ENCODE results near the gene PREX1.

DNA sequence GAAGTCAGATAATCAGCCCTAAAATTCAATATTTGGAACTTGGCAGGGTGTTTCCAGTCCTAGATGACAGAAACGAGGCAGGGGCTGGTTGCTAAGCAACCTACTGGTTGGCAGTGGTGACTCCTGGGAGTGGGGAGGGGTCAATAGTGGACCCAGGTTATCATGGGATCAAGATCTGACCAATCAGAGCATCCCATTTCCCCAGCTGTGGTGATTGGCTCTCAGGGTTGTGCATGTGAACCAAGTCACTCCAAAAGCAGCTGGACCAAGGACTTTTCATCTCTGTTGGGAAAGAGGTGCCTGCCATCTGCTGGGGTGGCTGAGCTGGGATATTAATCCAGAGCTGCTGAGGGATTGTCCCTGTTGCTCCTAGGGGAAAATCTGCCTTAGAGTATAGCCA, 253.4 kb downstream of the PREX1 start:
- TF ChIP-seq YY1 (IDR thresholded peaks at IDR 0.05; ENCODE audit: insufficient read depth, insufficient read length) = no peak
- no peak for TF ChIP-seq ZNF274 (IDR thresholded peaks at IDR 0.05; ENCODE audit: low read depth, low read length)

Data from NT2/D1 (cell line).